Measurements from ENCODE around the gene HS1BP3.
A peak's percentile ranks its signal among the peaks of the same experiment; 100 is the strongest.

HS1BP3 gene

DNA sequence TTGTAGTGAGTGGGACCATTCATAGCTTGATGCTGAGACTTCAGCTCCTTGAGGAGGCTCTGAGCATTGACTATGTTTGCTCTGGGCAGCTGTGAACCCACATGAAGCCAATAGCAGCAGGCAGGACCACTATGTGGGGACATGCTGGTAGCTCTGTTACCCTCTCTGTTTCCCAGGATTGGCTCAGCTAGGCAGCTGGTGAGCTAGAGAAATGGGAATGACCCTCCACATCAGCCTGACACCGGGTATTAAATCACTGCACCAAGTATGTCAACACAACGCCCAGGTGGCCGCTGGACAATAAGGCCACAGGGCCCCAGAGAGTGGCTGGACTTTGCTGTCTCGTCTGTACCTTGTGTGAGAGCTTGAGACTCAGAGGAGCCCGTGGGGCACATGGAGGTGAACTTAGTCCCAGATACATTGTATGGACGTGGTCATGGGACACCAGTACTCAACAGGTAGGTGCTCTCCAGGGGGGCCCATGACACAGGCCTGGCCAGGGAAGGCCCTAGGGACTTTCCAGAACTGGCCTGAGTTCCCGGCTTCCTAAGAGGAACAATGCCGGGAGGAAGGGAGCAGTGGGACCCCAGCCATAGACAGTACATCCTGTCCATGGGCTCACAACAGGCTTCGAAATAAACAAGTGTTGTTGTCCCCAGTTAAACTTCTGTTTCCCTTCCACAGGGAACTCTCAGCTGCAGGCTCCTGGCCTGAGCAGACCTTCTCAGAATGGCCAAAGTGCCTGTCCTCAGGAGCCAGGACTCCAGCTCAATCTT, 35.2 kb downstream of the HS1BP3 start:
- no peak for DNase-seq

DNA sequence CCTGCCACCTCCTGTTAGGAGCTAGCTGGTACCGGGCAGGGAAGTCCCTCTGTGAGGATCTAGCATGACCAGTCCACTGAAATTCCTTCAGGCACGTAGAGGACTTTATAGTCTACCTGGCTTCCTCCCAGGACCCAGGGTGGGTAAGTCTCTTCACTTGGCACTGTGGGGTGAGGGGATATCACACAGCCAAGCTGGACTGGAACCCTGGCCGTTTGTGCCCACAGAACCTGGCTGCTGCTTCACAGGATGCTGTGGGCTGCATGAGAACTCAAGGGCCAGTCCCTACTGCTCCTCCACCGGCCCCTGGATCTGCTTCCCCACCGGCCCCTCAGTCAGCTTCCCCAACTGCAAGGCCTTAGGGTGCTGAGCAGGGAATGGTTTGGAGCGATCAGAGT, 35.8 kb downstream of the HS1BP3 start:
- no peak for DNase-seq

DNA sequence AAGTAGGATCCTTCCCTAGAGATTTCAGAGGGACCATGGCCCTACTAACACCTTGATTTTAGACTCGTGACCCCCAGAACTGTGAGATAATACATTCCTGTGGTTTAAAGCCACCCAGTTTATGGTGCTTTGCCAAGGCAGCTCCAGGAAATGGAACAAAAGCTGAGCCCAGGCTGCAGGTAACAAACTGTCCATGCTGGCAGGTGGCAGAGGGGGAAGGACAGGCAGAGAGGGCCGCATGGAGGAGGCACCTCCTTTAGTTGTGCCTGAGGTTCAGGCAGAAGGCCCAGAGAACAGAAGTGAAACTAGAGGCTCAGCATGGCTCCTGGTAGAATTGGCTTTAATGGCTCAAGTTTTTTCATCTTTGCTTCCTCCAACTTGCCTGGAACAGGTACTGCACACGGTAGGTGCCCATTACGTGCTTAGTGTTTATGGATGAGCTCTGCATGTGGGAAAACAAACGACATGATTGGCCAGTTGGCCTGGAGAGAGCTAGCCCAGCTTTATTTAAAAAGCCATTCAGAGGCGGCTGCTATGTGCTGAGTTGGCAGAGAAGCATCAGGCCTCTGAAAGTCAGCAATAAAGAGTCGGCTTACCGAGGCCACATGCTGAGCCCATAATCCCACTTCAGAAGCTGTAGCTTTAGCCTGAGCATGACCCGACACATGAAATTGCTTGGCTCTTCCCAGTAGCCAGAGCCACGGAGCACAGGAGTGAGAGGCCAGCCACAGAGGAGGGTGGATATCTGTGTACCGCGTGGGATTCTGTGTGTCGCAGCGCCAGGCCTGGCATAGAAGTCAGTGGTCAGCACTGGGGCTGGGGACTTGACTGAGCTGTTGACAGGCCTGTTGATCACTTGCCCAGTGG, 36.5 kb downstream of the HS1BP3 start:
- DNase-seq = no peak

DNA sequence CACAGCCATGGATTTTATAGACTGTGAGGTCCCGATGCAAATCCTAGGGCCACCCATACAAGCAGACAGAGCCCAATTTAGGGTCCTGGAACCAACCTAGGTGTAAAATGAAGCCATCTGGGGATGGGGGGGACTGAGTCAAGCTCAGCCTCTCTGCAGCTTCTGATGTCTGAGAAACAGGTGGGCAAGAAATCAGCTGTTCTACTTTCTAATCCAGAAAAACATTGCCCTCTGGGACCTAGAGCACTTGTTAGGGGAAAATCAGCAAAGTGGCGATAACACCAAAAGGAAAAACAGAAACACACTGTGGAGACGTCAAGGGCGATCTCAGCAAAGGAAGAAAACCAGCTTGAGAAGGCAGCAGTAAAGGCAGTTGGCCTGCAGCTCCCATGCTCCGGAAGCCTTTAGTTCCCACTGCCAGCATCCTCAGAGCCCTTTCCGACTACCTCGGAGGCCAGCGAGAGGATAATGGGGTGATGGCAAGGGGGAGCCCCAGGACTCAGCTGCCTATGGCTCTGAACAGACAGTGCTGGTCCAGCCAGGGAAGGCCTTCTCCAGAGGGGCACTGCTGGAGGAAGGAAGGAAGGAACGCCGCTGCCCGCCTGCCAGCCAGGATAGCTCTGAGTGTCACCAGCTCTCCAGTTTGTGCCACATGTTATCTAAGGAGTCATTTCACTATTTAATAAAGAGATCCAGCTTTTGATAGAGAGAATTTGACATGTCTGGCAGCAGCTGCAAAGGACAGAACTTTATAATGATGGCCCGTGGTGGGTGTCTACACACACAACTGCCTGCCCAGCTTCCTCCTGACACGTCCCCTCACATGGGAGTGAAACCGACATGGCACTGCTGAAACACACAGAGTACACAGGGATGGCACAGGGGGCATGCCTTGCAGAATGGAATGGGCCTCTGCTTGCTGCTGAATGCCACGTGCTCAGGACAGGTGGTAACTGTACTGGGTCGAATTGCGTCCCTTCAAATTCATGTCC, 37.7 kb downstream of the HS1BP3 start:
- DNase-seq = no peak

DNA sequence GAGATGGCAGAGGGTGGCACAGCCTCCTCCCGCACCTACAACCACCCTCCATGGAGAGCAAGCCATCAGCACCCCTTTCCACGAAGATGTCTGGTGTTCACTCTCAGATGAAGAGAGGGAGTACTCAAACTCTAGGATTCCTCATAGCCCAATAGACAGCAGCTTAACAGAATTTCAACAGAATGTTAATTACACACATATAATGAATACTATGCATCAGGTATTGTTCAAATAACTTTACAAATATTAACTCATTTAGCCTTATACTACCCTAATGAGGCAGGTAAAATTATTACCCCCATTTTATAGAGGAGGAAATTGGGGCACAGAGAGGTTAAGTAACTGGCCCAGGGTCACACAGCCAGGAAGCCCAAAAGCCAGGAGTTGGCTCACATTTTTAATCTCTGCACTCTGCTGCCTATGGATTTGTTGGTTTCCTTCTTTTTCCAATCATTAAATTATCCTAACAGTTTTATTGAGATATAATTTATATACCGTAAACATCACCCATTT, 39.0 kb downstream of the HS1BP3 start:
- no peak for DNase-seq

DNA sequence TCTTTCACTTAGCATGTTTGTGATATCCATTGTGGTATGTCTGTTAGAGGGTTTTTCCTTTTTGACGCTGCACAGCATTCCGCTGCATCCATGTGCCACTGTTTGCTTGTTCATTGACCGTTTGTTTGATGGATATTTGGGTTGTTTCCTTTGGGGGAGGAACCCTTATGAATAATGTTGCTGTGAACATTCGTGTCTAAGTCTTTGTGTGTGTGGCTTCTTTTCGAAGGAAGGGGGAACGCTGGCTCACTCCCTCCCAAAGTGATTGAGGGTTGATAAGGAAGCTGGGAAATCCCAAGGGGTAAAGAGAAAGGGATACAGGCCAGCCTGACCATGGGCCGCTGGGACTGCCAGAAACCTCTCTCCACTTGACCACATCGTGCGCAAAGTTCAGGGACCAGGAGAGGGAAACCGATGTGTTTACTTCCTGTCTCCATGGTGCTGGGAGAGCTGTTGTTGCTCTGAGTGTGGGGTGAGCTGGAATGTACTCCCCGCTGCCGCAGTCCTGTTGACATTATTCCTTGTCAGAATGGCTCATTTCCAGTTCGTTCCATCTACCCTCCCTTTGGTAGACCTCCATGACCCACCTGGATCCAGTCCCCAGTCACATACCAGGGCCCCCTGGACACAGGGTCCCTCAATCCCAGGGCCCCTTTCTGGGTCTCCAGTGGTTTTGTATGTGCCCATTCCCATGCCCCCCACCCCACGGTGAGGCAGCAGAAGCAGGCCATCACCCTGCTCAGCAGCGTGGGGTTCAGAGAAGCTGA, 39.6 kb downstream of the HS1BP3 start:
- DNase-seq = peak in 1 of 2 donors; percentile 33

DNA sequence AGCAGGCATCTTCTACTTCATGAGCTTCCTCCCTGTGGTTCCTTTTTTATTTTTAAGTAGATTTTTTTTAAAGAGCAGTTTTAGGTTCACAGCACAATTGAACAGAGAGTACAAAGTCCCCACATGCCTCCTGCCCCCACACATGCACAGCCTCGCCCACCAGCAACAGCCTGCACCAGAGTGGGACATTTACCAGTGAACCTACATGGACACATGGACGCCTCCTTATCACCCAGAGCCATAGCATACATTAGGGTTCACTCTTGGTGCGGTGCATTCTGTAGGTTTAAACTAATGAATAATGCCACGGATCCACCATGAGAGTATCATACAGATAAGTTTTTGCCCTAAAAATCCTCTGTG, 40.9 kb downstream of the HS1BP3 start:
- DNase-seq = no peak

DNA sequence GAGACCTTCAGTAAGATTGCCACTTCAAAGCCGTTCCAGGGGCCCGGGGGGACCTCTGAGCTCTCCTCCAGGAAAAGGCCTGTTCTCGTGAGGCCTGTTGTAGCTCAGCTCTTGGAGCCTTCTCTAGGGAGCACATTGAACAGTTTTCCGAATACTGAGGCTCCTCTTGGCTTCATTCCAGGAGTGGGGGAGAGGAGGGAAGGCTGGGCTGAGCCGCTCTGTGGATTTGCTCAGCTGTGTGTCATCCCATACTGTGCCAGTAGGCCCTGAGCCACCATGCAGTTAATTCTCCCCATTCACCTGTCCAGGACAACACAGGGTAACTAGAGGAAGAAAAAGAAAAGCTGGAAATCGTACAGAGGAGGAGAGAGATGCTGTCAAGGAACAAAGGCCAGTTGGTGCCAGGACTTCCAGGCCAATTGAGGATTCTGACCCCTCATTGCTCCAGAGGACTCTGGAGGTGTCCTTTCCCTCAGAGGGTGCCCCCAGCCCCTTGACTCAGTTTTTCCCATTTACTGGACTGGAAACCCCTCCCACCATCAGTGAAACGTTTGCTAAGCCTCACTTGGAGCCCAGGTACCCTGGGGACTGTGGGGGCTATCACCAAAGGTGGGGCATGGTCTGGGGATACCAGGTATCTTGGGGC, 41.4 kb downstream of the HS1BP3 start:
- no peak for DNase-seq

DNA sequence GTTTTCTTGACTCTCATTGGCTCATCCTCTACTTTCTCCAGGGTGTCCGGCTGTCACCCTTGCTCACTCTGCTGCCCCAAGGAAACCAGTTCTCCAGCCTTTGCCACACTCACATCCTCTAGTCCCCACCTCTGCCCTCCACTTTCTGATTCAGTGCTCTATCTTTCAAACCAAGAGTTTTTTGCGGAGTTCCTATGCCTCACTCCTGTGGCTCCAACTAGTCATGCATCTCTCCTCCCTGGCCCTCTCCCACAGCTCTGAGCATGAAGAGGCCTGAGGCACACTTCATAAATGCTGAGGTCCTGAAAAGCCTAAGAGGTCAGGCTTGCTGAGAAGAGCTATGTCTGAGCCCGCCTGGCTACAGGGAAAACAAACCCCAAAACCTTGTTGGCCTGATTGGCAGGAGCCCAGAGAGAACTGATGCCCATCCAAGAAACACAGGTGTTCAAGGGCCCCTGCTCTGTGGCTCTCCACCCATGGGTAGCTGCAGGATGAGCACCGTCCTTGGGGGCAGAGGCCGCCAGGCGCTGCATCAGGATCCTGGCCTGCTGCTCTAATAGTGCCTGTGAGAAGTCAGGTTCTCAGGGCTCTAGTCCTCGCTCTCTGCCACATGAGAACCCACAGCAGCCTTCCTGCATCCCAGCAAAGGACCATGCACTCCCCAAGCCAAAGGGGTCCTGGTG, 42.1 kb downstream of the HS1BP3 start:
- no peak for DNase-seq

DNA sequence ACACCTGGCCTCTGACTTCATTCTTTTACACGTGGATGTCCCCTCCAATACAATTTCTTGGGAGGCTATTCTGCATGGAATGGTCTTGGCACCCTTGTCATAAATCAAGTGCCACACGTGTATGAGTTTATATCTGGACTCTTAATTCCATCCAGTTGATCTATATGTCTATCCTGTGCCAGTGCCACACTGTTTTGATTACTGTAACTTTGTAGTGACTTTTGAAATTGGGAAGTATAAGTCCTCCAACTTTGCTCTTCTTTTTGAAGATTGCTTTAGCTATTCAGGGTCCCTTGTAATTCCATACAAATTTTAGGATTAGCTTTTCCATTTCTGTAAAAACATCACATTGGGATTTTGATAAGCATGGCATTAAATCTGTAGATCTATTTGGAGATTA, 43.5 kb downstream of the HS1BP3 start:
- DNase-seq = no peak

DNA sequence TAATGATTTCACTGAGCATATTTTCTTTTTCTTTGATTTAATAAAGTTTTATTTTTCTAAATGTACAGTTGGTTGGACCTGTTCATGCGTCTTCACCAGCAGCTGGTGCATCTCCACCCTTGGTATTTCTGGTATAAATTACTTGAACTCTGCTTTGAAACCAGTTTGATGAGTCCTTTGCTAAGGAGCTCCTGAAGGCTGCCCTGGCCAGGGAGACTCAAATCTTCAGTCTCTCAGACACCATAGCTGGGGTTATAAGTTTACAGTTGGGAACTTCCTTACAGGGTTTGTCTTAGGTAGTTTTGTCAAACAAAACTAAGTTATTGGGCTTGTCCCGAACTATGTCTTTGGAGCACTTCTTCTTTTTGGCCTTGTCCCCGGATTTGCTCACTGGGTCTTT, 44.7 kb downstream of the HS1BP3 start:
- DNase-seq = no peak

DNA sequence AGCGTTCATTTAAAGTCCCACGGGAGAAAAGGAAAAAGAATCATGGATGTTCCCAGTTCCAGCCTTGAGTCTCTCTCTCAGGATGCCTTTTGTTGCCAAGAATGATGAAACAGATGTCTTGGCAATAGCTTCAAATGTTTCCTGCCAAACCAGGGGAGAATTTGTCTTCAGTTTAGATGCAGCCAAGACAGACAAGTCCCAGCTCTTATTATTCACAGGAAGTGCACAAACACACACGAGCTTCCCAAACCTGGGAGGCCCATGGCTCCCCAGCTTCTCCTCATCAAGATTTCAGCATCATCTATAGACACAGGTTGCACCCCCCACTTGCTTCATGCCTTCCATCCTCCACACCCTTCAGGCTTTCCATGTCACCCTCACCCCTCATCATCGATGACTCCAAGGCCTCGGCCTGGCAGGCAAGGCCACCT, 45.9 kb downstream of the HS1BP3 start:
- DNase-seq = no peak

DNA sequence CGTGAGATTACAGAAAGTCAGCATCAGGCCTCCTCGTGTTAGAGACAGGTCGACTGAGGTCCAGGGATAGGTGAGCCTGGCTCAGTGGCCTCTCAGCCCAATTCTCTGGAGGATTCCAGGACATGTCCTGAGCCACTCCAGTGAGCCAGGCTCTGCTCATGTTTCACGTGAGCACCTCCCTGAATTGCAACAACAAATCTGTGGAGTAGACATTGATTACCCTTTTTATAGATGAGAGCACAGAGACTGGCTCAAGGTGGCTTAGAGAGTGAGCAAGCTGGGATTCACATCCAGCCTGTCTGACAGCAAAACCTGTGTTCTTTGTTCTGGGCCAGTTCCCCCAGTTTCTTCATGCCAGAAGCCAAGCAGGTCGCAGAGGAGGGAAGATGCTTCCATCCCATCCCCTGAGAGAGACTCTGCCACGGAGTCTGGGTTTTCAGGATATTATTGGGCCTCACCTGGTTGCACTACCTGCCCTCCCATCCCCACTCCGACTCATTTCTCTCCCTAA, 46.4 kb downstream of the HS1BP3 start:
- DNase-seq = no peak

DNA sequence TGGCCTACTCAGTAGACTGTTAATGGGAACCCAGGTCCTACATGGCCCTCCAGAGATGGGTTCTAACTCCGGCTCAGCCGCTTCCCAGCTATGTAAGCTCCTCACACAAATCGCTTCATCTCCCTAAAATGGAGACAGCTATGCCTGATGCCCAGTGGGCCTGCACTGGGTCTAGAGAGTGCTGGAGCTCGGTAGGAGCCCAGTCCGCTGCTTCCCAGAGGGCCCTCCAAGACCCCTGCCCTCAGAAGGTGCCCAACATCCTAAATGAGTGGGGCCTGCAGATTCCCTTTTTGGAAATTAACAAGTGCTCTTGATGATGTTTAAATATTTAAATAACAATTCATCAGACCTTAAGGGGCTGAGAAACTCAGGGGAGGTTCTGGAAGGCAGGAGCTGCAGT, 47.1 kb downstream of the HS1BP3 start:
- DNase-seq = no peak

DNA sequence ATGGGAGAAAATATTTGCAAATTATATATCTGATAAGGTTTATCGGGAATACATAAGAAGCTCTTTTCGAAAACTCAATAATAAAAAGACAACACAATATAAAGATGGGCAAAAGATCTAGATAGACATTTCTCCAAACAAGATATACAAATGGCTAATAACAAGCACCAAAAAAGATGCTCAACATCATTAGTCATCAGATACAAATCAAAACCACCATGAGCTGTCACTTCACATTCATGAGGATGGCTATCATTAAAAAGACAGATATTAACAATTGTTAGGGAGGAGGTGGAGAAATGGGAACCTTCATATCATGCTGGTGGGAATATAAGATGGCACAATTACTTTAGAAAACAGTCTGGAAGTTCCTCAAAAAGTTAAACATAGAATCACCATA, 48.1 kb downstream of the HS1BP3 start:
- no peak for DNase-seq

DNA sequence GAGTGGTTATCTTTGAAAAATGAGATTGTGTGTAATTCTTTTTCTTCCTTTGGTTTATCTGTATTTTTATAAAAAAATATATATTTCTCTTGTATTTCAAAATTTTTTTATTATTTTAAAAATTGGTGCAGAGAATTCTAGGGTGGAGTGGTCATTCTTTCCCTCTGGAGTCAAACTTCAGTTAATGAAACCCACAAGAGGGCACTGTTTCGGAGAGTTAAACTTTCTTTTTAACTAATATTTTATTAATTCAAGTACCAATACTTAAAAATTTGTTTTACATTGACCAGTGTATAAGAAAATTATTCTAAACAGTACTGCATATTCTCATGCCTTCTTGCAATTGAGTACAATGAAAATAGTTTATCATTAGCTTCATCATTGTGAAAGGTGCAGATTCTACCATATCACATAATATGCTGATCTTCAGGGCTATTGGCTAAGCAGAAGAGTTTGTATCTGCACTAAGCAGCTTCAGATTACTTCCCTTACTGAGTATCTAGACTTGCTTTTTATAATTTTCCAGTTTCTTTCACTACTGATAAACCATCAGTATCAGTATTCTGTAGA, 50.1 kb downstream of the HS1BP3 start:
- DNase-seq = peak in 1 of 2 donors; percentile 34

DNA sequence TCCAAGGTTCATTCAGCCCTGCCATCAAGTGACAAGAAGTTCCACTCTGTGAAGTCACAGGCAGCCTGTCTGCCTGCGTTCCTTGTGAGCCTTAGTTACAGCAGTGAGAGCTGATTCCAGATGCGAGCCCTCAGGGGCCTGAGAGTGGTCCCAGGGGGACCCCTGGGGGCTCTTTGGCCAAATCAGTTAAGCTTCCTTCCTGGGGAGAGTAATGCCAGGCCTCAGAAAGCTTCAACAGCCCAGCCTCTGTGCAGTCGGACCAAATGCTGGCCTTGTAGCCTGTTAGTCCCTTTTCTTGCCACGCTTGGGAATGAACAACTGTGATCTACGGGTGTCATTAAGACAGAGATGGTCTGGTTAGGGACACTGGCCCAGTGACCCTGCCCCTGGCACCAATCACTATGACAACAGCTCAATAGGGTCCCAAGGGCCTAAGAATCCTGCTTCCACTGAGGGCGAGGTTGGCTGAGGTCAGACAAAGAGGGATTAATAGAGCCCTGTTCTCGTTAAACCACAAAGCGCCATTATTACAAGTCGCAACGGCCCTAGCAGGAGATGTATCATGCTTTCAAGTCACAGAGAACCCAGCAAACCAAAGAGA, 50.9 kb downstream of the HS1BP3 start:
- no peak for DNase-seq

DNA sequence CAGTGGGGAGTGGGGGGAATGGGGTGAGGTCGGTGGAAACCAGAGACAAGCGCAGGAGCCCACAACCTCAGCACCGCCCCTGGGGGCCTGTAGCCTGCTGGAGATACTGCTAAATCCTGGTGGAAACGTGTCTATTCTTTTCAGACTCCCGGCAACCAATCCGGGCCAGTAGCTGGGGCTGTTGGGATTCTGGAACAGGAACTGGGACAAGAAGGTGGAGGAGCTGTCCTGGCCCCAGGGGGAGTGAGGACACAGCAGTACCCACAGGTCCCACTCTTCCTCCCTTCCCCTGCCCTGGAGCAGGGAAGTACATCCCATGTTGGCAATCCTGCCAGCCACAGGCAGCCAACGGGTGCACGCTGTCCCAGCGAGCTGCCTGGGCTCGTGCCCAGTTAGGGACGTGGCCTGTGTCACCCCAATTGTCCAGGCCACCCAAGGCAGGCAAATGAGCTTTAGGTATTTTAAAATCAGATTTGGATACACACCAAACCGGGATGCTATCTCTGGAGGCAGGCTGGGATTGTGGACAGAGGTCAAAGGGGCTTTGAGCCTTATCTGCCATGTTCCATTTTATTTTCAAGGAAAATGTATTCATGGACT, 51.8 kb downstream of the HS1BP3 start:
- no peak for DNase-seq

DNA sequence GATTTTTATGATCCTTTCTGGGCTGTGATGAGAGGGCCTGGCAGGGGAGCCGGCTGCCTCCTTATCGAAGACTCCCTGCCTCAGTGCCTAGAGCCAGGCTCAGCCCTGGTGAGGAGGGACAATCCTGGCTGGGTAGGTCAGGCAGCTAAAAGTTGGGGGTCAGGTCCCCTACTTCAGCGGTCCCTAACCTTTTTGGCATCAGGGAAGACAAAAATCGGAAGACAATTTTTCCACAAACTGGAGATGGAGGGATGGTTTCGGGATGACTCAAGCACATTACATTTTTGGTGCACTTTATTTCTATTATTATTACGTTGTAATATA, 53.1 kb downstream of the HS1BP3 start:
- no peak for DNase-seq

All from inflammatory macrophage treated with lipopolysaccharide for 1 hour (primary cell).